Measurements from ENCODE around the gene MACROD2.
A peak's percentile ranks its signal among the peaks of the same experiment; 100 is the strongest.

DNA sequence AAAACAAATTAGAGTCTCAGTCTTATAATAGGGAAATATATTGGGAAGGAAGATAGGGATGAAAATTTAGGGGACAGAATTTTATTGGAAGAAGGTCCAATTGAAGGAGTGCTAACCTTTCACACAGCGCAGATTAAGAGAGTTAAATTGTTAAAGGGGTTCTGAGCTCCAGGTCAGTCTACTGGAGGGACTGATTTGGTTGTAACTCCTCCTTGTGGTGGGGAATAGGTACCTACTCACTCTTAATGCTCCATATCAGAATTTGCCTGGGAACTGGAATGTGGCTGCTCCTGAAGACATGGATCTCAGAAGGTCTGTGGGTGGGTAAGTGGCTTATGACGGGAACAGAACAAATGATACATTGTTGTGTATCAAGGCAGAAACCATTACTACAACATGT is 198.6 kb downstream of the MACROD2 start:
- TF ChIP-seq, protein P1, sequence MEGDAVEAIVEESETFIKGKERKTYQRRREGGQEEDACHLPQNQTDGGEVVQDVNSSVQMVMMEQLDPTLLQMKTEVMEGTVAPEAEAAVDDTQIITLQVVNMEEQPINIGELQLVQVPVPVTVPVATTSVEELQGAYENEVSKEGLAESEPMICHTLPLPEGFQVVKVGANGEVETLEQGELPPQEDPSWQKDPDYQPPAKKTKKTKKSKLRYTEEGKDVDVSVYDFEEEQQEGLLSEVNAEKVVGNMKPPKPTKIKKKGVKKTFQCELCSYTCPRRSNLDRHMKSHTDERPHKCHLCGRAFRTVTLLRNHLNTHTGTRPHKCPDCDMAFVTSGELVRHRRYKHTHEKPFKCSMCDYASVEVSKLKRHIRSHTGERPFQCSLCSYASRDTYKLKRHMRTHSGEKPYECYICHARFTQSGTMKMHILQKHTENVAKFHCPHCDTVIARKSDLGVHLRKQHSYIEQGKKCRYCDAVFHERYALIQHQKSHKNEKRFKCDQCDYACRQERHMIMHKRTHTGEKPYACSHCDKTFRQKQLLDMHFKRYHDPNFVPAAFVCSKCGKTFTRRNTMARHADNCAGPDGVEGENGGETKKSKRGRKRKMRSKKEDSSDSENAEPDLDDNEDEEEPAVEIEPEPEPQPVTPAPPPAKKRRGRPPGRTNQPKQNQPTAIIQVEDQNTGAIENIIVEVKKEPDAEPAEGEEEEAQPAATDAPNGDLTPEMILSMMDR (conservative IDR thresholded peaks at IDR 0.05): peak; percentile 16
- no peak for TF ChIP-seq ZFX (IDR thresholded peaks at IDR 0.05)
